ENCODE results near the gene MVB12A.

The MVB12A gene

DNA sequence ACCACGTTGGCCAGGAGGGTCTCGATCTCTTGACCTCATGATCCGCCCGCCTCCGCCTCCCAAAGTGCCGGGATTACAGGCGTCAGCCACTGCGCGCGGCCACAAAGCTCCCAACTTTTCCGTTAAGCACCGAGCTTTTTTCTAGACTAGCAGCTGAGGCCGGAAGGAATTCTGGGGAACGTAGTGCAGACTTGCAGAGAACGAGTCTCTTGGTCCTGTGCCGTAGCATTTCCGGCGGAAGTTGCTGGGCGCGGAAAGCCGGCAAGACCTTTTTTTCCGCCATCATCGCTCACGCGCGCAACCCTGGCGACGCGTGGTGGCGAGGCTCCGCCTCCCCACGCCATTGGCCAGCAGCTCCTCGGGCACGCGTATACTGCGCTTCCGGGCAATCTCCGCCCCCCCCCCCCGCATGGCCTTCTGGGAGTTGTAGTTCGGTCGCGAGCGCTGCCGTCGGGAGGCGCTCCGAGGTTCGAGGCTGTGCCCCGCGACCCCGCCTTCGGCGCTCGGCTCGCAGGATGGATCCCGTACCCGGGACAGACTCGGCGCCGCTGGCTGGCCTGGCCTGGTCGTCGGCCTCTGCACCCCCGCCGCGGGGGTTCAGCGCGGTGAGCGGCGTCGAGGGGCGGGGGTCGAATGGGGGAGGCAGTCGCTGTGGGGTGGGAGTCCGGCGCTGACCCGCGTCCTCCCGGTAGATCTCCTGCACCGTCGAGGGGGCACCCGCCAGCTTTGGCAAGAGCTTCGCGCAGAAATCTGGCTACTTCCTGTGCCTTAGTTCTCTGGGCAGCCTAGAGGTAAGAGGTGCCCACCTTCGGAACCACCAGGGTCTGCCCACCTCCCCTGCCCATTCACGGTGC lies at the start of gene MVB12A:
MVB12A (plus strand) TSS at position 427 of the 854 bp plus-strand sequence; CDS start at position 516, 89 bp downstream.
- DNase-seq, result peak; percentile 95

GRCh38 chr19:17376935-17377600 lies 42.8 kb upstream of the MVB12A start, which contains the start of gene PLVAP:
PLVAP (minus strand) TSS chr19:17377342; CDS start chr19:17377288, 54 bp downstream.
- no peak for DNase-seq

GRCh38 chr19:17378271-17378670 lies 41.6 kb upstream of the MVB12A start:
- DNase-seq, result no peak

DNA sequence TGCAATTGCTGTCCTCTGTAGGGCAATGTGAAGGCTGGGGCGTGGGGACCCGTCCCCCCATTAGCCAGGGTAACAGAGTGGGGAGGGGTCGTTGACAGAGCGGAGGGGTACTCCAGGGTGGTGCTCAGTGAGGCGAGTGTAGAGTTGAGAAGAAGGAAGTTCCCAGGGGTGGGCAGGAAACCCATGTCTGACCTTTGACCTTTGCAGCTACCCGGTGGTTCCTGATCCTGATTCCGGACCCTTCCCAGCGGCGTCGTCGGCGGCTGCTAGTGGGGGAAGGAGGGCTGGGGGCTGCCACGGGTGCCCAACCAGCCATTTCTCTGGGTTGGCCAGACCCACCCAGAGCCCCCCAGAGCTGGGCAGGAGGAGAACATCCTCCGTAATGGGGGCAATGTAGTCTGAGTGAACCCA lies 40.6 kb upstream of the MVB12A start:
- no peak for DNase-seq

GRCh38 chr19:17380426-17381138 lies 39.3 kb upstream of the MVB12A start:
- no peak for DNase-seq

DNA sequence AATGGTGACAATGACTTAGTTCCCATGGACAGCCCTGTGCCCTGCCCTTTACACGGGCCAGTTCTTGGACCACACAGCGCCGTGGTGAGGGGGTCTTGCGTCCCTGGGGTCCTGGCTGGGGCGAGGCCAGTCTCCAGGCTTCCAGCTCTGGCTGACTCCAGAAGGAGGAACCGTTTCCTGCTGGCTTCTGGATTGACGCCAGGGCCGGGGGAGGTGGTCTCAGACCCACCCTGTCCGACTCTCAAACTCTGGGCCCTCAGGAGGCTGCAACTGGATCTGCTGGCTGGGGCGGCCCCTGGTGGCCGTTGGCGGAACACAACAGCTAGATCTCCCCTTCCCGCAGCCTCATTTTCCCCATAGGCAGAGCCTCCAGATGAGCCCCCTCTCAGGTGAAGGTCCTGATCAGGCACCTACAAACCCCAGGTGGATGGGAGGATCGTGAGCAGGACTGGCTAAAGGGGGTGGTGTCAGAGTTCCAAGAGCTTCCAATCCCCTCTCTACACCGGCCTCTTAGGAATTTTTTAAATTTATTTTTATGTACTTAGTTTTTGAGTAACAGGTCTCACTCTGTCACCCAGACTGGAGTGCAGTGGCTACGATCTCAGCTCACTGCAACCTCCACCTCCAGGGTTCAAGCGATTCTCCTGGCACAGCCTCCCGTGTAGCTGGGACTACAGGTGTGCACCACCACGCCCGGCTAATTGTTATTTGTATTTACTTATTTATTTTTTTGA lies 33.8 kb upstream of the MVB12A start:
- peak; percentile 18 for DNase-seq

- no peak for DNase-seq
Measured at GRCh38 chr19:17389288-17389687, 30.6 kb upstream of the MVB12A start.

- no peak for DNase-seq
Measured at GRCh38 chr19:17389957-17390664, 29.7 kb upstream of the MVB12A start.

- DNase-seq, result peak; percentile 56
Measured at GRCh38 chr19:17390665-17391370, 29.0 kb upstream of the MVB12A start.

DNA sequence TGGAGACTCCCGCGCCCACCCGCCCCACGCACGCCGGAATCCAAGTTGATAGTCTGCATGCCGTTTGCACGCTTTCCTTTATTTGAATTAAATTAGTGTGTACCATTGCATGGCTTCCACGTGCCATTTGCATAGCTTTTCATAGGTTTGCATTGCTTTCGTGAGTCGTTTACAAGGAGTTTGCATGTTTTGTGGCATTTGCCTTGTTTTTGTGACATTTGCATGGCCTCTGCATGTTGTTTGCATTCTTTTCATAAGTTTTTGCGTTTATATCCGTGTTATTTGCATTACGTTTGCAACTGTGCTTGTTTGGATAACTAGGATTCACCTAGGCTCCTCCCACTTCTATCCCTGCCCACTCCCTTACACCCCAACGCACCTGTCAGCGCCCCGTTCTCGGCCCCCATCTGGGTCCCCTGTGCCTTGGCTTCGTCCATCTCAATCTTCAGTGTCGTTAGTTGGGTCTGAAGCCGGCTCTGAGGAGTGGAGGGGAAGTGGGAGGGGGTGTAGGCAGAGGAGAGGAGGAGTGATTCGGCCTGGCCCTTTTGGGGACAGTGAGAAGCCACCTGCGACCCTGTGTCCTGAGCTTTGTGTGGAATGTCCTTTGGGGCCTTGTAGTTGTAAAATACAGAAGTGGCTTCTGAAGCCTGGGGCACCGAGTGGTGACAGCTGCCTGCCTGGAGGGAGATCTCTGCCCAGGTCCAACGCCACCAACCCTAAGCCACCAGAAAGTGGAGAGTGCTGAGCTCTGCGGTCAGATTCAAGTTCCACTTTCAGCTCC lies 28.3 kb upstream of the MVB12A start:
- no peak for DNase-seq

- no peak for DNase-seq
Measured at GRCh38 chr19:17393002-17393401, 26.8 kb upstream of the MVB12A start.

DNA sequence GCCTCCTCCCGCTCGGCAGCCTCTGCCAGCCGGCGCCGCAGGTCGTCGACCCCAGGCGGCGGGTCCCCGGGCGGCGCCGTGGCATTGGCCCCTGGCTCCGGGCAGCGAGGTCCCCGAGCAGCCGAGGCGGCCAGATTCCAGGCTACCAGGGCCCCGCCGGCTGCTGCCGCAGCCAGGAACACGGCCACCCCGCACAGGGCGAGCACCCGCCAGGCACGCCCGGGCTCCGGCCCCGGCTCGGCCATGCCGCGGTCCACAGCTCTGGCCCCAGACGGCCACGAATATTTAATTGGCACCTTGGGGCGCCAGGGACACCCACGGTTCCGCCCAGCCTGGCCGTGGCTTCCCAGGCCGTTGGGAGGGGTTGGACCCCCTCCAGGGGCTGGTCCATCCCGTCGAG lies 25.9 kb upstream of the MVB12A start, which contains the start of gene CCDC194:
CCDC194 (minus strand) TSS at position 283 of the 400 bp plus-strand sequence; CDS start at position 245, 38 bp downstream.
- DNase-seq, result no peak

- no peak for DNase-seq
Measured at GRCh38 chr19:17394891-17395415, 24.9 kb upstream of the MVB12A start.

DNA sequence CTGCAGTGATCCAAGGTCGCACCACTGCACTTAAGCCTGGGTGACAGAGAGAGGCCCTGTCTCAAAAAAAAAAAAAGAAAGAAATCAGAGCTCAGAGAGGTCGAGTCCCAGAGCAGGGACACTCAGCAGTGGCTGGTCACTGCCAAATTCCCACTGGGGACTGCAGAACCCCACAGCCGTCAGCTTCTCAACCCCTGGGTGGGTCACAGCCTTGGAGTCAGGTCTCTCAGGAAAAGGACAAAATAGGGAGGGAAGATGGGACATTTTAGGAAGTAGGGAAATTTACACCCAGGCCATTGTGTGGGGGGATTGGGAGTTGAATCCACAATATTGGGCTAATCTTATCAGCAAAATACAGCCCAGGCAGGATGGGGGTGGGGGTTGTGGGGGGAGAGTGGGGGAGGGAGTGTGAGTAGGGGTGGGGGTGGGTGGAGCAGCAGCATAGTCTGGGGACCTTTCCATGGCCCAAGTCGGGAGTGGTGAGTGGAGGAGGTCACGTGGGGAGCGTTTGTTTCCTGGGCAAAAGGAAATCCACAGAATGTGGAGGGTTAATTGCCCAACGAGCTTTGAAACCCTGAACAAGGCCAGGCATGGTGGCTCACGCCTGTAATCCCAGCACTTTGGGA lies 20.8 kb upstream of the MVB12A start:
- DNase-seq, result no peak

GRCh38 chr19:17401628-17402027 lies 18.2 kb upstream of the MVB12A start:
- no peak for DNase-seq

- DNase-seq, result no peak
Measured at GRCh38 chr19:17402982-17403855, 16.6 kb upstream of the MVB12A start.

GRCh38 chr19:17404015-17404414 lies 15.8 kb upstream of the MVB12A start:
- no peak for DNase-seq

DNA sequence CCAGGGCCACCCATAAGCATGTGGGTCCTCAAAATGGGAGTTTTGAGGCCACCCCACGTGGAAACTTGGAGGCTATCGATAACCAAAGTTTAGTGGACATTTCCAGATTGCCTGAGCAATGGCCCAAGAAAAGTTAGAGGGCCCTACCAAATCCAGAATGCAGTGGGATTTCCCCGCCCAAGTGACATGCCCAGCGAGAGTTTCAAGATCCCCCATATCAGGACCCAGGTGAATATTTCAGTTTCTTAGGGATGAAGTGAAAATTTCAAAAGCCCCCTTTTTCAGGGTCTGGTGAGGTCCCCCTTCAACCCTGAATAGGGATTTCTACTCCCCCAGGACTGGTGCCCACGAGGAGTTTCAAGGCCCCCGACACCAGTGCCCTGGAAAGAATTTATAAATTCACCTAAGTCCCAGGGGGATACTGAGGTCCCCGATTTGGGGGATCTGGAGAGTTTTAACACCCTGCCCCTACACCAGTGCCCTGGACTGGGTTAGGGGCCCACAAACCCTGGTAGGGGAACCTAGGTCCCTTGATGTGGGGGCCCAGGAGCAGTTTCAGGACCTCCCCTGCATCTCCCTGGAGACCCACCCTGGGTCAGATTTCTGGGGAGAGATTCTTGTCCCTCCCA lies 15.1 kb upstream of the MVB12A start:
- DNase-seq, result no peak

Data from NCI-H2227 treated with DMSO at 0.1 percent for 48 hours (cell line).